NCI-H2196 (cell line): ENCODE data around the gene BMI1.
"Not testable (repeated sequence)": the region's sequence is repeated elsewhere in the genome, so short reads cannot be mapped to it uniquely, and the experiment has no call there.

Source experiments
- DNase-seq: peaks from one replicate; lab custom pipeline; 2025; ENCODE audit not compliant: unreplicated experiment; lab: John Stamatoyannopoulos, UW

Gene BMI1

DNA sequence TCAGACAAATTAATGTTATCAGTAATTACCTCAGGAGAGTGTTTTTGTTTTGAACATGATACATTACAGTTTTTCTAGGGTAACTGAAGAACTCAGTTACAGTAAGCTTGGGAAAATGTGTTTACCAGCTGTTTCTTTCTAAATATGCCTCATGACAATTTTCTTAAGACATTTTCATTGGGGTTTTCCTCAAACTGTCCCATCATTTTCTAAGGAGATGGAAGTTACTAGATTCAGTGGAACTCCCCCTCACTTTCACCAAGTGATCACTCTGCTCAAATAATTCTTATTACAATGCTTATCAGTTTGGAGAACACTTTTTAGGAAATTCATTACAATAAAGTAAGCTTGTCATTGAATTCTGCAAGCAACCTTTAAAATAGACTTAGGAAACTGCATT, 18.0 kb downstream of the BMI1 start:
- DNase-seq: no peak

DNA sequence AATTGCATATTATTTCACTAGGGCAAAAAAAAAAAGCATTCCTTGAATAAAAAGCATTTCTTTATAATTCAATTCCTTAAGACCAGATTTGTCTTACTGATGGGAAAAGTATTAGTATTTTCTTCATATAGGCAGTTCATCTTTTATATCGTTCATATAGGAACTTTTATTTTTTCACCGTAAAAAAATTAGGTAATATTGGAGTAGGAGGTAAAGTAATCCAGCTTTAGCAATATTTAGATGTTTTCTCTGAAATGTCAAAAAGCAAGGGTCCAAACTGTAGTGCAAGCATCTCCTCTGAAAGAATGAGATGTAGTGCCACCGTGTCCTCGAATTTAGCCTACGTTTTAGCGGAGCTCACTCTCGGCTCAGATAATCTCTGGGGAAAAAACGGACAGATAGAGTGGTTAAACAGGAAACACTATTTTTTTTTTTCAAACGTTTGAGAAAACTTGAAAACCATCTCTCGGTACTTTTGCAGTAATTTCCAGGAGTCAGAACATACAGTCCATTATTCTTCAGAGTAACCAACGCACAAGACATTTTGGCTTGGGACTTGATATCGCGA, 18.9 kb downstream of the BMI1 start:
- DNase-seq: no peak

DNA sequence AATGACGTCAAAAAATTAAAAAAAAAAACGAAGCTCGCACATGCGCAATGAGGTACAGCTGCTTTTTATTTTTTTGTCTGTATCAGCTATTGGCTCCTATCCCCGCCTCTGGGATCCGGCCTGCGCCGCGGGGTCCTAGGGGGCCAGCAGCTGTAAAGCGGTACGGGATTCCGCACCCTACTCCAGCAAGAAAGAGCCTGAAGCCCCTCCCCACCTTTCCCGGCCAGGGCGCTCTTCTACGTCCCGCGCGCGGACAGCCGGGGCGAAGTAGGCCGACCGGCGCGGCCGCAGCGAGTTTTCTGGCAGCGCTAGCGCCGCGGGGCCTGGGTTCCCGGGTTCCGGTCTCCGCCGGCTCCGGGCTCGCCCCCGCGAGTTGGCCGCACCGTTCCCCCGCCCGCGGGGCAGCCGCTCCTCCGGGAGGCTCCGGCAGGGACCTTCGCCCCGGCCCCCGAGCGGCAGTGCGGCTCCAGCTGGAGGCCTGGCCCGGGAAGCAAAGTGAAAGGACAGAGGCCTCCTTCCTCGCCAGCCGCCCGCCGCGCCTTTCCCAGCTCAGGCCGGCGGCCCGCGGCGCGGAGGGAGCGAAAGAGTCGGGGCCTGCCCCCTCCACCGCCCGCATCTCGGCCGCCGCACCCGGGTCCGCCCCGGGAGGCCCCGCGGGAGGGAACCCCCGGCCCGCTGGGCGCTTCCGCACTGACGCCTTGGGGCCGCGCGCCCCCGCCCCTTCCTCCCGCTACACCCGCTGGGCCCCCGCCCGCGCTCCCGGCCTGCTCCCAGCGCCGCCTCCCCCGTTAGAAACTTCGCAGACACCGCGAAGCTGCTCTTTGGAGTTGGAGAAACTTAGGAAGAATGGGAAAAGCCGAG, 19.7 kb downstream of the BMI1 start:
- peak; percentile 45 for DNase-seq

DNA sequence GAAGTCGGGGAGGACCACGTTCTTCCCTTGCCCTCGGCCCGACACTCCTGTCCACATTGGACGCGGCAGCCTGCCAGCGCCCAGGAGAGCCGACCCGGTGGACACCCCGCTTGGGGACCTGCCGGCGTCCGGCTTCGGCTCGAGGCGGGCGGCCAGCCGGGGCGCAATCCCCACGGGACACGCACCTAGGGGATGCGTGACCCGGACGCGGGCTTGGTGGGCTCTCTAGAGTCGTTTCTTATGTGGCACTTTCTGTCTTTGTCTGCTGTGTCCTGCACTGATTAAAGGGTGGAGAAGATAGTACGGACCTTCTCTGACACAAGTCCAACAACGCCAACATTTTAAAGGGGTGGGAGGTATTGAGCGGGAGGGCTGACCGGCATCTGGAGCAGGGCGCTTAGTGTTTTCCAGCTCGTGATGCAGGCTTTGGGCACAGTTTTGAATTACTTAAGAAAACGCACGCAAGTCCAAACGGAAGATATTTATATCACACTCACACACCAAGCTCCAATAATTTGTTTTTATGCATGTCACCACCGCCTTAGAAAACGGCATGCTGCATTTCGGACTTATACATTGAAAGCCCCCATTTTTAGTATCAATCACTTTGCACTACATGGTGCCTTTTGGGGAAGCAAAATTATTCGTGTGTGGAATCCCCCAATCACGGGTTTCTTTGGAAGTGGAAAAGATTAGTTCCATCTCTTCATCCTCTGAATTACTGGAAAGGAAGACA, 20.5 kb downstream of the BMI1 start:
- no peak for DNase-seq

DNA sequence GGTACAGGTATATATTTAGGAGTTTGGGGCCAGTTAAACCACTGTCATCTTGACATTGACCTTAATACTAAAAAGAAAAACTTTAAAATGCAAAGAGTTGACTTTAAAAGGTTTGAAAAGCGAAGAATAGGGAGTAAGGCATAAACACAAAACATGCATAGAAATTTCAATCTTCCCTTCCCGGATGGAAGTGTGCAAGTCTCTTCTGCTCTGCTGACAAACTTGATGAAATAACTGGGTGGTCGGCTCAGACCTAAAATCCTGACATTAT, 21.0 kb downstream of the BMI1 start:
- no peak for DNase-seq

DNA sequence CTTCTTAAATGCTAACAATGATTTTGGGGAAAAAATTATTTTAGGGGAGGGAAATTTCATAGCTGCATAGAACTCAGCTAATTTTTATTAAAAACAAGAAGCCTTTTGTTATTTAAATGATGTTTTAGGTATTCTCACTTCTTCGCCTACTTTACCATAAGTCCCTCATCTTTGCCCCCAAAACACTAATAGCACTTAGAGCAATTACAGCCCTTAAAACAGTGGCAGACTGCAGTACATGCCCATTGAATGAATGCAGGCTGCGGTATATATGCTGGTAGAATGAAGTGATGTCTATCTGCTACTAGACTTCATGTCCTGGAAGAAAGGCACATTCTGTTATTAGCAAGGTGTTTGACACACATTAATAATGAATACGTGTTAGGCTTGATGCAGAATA, 21.5 kb downstream of the BMI1 start:
- DNase-seq: no peak

DNA sequence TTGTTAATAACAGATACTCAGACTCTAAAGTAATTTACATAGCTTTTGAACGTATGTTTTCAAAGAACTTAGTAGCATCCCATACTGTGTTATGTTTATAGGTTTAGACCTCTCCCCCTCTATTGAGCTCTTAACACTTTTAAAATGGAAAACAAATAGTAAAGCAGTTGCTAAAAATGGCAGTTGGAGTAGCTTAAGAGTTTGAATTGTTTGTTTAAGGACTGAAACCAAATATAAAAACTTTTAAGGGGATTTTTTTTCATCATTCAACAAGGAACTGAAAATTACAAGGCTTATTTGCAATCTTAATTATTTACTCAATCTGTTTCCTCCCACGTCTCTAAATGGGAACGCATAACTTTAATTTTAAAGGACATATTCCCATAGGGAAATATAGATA, 22.8 kb downstream of the BMI1 start:
- DNase-seq: no peak

DNA sequence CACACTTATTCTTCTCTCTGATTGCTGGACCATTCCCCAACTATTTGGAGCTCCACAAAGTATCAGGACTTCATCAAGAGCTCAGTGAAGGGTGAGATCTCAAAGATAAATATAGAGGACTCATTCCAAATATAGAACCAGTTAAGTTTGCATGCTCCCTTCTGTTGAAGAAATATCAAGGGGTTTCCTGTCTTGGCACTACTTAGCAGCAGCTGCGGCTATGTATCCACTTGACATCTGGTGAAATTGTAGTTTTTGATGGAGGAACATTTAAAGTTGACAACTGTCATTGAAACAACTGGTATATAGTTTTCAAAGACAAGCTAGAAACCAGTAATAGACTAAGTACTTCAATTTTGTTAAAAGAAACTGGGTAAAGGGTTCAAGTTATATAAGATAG, 23.4 kb downstream of the BMI1 start:
- no peak for DNase-seq

DNA sequence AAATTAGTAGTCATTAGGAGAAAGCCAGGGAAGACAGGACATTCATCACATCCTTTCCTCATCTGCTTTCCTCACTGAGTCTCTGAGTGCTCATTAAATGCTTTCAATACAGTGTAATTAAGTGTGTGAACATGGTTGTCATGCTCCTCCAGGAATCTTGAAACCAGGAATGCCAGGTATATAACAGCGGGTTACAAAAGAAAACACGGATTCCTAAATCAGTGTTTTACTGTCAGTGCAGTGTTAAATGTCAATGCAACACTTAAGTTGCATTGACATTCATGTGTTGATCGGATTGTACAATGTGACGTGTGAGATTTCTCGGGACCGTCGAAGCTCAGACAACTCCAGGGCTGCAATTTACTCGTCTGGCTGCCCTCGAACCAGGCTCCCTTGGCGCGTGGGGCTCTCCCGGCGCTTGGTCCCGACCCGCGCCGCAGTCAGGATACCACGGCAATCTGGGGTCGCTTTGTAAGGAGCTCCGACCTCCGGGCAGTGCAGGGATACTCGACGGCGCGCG, 23.9 kb downstream of the BMI1 start:
- no peak for DNase-seq

DNA sequence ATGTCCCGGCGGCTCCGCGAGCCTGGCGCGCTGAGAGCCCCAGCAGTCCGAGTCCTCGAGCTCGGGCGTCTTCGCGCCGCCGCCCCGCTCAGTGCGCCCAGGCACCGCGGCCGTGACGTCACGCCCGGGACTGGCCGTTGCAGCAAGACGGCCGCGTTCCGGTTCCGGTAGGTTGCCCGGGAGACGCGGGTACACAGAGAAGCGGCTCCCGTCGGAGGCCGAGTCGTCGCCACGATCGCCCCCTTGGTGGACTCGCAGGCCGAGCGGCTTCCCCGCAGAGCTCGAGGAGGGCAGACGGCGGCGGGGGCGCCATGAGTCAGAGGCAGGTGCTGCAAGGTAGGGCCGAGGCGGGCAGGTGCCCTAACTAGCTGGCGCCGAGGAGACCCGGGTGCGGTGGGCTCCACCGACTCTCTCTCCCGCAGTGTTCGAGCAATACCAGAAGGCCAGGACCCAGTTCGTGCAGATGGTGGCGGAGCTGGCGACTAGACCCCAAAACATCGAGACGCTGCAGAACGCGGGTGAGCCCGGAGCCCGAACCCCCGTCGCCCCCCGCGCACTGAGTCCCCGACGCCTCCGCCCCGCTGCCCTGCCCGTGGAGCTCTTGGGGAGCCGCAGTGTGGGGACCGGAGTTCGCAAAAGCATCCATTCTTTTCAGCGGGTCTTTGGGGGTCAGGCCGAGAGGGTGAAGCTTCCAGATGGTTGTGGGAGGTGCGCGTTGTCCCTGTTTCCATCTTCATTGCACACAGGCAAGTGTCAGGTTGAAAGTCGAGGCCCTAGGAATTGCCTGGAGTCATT, 24.6 kb downstream of the BMI1 start, which contains the start of gene SPAG6:
Gene SPAG6 (plus strand): TSS at position 196 of the 795 bp plus-strand sequence. CDS start 116 bp downstream, at position 312.
- DNase-seq: no peak

DNA sequence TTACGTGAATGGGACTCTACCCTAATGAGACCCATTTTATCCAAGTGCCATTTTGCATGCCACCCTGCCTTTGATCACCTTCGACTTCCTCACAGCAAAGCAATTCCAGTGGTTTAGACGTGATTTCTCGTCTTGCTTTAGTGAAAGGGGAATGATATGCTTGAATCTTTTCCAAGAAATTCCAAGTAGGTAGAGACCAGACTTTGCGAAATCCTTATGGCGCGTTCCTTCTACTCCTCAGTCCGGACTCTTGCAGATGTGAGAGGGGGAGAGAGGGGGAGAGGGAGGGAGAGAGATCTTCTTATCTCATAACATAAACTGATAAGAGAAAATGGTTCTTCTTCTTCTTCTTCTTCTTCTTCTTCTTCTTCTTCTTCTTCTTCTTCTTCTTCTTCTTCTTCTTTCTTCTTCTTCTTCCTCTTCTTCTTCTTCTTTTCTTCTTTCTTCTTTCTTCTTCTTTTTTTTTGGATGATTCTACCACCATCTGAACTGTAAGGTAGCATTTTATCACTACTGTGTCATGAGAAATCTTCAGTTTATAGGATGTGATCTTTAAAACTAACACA, 25.3 kb downstream of the BMI1 start:
- no peak for DNase-seq

DNA sequence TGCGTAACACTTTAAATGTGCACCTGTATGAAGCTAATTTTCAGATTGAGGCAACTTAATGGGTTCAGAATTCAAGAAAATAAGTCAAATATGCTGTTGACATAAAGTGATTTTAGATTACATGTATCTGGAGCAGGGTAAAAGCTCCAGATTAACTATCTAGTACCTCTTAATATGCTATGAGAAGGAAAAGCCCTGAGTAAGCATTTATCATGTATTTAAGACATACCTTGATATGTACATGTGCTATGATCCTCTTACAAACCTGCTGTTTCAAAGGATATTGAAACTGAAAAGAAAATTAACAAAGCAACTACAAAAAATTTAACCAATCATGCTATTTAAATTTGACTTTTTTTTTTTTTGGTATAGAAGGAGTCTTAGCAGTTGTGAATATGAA, 28.9 kb downstream of the BMI1 start:
- no peak for DNase-seq

DNA sequence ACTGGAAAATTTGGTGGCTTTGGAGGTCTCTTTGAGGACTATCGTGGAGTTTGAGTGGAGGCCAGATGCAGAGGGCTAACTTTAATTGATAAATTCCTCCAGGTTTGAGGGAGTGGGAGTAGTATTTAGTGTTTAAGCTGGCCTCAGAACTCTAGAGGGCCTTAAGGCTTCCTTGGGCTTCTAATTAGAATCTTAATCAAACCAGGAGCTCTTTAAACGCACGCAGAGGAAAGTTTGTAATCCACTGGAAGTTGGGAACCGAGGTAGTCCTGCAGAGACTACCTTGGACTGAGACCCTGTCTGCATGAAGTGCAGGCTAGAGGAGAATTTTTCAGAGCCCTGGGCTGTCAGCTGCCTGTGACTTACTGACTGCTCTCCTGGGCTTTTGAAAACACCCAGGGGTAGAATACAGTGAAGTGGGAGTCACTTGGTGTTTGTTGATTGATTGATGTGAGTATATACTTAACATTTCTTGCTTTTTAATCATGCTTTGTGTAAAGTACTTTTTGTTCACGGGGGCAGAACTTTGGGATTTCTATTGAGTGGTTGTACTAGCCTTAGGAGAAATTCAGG, 30.3 kb downstream of the BMI1 start:
- DNase-seq: no peak

DNA sequence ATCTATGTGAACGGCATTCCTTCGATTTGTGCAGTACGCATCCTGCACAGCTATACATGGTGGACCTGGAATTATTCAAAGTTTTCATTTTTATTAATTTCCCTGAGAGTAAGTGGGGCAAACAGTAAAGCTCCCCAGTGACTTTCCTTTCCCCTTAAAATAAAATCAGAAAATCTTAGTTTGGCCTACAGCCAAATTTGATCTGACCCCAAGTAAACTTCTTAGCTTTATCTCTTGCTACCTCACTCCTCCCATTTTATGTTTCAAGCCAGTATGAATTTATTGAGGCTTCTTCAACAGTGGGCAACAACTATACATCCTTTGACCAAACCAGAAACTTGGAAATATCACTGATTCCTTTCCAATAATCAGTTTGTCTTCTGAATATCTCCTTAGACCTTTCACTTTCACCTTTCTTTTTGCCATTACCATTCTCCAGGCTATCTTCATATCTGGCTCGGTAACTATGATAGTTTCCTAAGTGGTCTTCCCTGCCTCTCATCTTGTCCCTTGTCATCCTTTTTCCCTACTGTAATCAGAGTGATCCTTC, 35.5 kb downstream of the BMI1 start:
- DNase-seq: no peak

DNA sequence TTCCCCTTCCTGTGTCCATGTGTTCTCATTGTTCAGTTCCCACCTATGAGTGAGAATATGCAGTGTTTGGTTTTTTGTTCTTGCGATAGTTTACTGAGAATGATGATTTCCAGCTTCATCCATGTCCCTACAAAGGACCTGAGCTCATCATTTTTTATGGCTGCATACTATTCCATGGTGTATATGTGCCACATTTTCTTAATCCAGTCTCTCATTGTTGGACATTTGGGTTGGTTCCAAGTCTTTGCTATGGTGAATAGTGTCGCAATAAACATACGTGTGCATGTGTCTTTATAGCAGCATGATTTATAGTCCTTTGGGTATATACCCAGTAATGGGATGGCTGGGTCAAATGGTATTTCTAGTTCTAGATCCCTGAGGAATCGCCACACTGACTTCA, 36.9 kb downstream of the BMI1 start:
- not testable (repeated sequence) for DNase-seq

DNA sequence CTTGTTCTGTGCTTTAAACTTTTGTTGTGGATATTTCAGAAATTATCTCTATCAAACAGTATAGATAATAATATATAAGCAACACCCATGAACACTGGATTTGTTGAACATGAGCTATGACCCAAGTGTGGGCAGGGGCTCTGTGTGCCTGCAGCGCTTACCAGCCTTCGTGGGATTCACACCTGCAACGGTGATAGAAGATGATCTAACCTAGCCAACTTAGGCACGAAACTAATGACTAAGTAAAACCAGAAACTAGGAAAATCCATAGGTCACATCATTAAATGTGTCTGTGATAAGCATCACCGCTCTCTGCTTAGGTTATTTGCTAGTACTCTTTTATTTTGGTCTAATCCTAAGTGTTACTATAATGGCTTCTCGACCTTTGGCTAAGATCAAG, 42.4 kb downstream of the BMI1 start:
- no peak for DNase-seq

DNA sequence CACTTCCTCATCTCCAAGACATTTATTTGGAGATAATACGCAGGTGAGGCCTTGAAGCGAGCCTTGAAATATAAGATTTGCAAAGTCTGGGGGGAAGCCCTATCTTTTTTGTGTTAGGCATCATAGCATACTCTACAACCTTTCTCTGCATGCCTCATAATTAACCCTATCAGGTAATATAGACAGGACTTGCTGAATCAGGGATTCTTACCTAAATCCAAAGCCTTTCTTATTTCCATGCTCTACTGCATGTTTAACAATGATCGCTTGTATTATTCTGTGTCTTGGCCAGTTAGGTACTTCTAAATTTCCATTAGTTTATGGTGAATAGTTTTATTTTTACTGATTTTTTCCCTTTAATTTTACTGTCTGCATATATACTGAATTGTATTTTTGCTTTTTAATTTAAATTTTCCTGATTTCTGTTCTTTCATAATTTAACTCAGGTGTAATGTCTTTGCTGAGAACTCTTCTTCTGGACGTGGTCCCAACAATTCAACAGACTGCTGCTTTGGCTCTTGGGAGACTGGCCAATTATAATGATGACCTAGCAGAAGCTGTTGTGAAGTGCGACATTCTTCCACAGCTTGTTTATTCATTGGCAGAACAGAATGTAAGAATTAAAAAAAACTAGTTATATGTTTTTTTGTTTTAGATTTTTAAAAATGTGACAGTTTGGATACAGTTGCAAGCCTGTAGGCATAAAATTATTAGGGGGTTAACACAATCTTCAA, 43.7 kb downstream of the BMI1 start:
- DNase-seq: no peak

DNA sequence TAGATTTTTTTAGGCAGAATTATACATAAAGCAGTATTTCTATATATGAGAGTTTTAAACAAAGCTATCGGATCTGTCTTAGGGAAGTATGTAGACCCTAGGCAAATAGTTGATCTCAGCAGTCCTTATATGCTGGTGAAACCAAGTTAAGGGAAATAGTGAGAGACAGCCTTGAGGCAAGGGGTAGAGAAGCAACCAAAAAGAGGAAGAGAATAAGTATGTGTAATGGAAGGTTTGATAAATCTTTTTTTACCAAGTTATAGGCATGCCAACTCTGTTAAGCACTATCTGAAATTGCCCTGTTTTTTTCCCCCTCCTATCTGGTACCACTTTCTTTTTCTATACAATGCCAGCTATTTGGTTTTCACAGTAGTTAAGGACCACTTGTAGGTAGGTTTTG, 44.3 kb downstream of the BMI1 start:
- no peak for DNase-seq

DNA sequence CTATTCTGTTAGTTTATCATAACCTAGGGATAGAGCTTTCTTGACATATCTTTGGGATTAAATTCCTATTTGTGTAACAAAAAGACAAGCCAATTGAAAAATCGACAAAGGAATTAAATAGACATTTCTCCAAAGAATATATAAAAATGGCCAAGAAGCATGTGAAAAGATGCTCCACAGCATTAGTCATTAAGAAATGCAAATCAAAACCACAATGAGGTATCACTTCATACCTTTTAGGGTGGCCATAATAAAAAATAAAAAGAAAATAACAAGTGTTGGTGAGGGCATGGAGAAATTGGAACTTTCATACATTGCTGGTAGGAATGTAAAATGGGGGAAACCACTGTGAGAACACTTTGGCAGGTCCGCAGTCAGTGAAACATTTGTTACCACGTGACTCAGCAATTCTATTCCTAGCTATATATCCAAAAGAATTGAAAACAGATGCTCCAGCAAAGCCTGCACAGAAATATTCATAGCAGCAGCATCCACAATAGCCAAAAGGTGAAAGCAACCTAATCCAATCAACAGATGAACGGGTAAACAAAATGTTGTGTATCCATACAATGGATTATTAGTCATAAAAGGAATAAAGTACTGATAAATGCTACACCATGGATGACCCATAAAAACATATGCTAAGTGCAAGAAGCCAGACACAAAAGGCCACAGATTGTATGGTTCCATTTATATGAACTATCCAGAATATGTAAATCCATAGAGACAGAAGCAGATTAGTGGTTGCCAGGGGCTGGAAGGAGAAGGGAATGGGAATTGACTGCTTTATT, 44.9 kb downstream of the BMI1 start:
- no peak for DNase-seq
